Fibroblast of villous mesenchyme (primary cell): ENCODE data around the gene GRM7. TPM values are rescaled to one million over a fixed set of nuclear protein-coding genes. Genes with fewer than 3 reads are reported as not detected.

ENCODE experiments used
- DNase-seq: peaks from one replicate; pipeline ENCODE4 v3.0.0-alpha.2; 2010; ENCODE audit warnings: low read depth
- H3K4me3 ChIP-seq: 2 replicates; pipeline ENCODE4 v1.5.1; 2011; ENCODE audit warnings: low read depth, mild to moderate bottlenecking, low read length
- total RNA-seq: library from RNA; depleted of rRNA; stranded (reverse); fragments of >200 nt; gene quantifications from 2 replicates; pipeline ENCODE4 v1.2.3, GENCODE V29; 2012
- TF ChIP-seq, protein P1 (sequence below): IDR thresholded peaks from 2 replicates; pipeline ENCODE4 v1.5.1; 2012; ENCODE audit warnings: low read depth, mild to moderate bottlenecking, low read length; ENCODE audit not compliant: insufficient read depth

GRM7 gene
- total RNA-seq, 1 donor: not detected

DNA sequence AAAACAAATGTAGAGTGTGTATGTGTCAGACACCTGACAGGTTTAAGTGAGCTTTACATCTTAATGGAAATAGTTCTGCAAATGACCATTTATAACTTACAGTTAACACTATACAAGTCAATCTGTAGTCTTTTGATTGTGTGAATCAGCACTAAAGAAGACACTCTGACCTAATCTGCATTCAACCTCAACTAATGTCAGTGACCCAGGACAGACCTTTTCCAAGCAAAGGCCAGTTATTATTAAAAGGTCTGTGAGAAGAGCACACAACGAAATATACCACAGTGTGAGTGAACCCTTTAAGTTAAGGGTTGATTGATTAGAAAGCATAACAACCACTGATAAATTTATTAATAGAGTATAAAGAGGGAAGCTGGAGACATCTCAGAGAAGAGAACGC, 878.8 kb downstream of the GRM7 start:
- TF ChIP-seq, protein P1, sequence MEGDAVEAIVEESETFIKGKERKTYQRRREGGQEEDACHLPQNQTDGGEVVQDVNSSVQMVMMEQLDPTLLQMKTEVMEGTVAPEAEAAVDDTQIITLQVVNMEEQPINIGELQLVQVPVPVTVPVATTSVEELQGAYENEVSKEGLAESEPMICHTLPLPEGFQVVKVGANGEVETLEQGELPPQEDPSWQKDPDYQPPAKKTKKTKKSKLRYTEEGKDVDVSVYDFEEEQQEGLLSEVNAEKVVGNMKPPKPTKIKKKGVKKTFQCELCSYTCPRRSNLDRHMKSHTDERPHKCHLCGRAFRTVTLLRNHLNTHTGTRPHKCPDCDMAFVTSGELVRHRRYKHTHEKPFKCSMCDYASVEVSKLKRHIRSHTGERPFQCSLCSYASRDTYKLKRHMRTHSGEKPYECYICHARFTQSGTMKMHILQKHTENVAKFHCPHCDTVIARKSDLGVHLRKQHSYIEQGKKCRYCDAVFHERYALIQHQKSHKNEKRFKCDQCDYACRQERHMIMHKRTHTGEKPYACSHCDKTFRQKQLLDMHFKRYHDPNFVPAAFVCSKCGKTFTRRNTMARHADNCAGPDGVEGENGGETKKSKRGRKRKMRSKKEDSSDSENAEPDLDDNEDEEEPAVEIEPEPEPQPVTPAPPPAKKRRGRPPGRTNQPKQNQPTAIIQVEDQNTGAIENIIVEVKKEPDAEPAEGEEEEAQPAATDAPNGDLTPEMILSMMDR: no peak
- DNase-seq: no peak
- no peak overlapping the region for H3K4me3 ChIP-seq

DNA sequence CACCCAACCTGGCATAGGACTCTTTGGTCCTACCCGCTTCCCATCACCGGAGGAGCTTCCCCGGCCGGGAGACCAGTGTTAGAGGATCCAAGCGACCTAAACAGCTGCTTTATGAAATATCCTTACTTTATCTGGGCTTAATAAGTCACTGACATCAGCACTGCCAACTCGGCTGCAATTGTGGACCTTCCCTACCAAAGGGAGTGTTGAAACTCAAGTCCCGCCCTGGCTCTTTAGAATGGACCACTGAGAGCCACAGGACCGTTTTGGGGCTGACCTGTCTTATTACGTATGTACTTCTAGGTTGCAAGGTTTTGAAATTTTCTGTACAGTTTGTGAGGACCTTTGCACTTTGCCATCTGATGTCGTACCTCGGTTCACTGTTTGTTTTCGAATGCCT, 879.5 kb downstream of the GRM7 start:
- DNase-seq: no peak

DNA sequence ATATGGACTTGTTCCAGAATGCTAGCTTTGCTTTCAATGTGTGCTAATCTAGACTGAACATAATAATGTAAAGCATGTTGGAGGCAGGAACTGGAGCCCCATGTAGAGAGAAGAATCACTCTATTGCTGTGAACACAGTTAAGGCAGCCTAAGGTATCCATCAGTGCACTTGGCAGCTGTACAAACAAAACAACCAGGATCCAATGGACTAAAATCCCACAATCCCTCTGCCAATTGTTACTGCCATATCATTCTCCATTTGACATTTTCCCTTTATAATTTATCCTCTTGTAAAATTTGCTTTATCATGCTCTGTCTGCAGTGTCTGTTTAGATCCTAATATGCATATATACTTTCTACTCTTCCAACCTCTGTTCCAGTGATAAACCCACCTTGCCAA, 883.9 kb downstream of the GRM7 start:
- TF ChIP-seq, protein P1: no peak
- no peak for DNase-seq
- no peak overlapping the region for H3K4me3 ChIP-seq

More for the DNA sequence above, 879.5 kb downstream of the GRM7 start:
- TF ChIP-seq, protein P1: no peak
- H3K4me3 ChIP-seq: no peak overlapping the region

DNA sequence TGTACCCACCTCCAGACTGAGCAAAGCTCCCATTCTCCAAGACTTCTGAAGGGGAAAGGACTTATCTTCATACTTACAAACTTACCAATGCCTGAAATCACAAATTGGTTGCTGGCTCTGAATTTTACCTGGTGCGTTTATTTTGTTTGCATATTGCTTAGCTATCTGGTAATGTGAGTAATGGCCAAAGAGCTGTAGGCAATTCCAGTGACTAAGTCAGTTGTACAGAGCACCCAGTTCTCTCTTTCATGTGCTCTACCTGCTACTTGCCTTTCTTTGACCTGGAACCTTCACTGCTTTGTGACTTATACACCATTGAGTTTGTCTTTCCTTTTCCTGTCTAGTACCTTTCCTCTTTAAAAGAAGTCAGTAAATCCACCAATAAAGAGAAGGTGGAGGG, 884.8 kb downstream of the GRM7 start:
- no peak overlapping the region for H3K4me3 ChIP-seq
- DNase-seq: no peak
- TF ChIP-seq, protein P1: no peak

DNA sequence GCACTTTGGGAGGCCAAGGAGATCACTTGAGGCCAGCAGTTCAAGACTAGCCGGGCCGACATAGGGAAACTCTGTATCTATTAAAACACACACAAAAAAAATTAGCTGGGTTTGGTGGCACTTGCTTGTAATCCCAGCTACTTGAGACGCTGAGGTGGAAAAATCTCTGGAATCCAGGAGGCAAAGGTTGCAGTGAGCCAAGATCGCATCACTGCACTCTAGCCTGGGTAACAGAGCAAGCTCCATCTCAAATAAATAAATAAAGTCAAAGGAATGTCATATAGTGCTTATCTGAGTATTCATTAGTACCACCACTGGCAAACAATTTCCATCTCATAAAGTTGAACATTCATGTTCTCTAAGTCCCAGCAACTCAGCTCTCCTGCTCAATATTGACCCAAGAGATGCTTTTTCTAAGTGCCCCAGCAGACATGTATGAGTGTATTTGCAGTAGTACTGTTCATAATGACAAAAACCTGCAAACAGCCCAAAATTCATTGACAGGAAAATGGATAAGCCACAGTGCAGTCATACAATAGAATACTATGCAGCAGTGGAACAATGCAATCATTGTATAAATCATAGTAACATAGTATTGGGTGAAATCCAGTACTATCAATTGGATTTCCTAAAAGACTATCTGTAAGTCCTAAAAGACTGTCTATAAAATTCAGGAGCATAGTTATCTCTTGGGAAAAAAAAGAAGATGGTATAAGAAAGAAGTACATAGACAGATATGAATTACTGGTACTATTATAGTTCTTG, 889.2 kb downstream of the GRM7 start:
- no peak for DNase-seq
- no peak overlapping the region for H3K4me3 ChIP-seq
- TF ChIP-seq, protein P1: no peak

DNA sequence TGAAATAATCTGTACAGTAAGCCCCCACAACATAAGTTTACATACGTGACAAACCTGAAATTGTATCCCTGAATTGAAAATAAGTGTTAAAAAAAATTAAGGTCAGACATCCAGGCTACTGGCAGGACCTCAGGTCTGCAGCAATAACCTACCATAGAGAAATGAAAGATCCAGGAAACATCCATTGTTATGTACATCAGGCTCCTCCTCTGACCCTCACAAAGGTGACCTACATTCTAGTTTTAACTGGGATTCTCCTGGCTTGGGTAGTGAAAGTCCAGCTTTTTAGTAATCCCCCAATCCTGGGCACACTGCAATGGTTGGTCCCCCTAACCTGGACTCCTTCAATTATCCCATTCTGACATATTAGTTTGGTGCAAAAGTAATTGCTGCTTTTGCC, 891.1 kb downstream of the GRM7 start:
- no peak for DNase-seq
- H3K4me3 ChIP-seq: no peak overlapping the region
- TF ChIP-seq, protein P1: no peak
